Measurements from ENCODE around the gene CDK19.
"Not testable (repeated sequence)": the region's sequence is repeated elsewhere in the genome, so short reads cannot be mapped to it uniquely, and the experiment has no call there.

The CDK19 gene

DNA sequence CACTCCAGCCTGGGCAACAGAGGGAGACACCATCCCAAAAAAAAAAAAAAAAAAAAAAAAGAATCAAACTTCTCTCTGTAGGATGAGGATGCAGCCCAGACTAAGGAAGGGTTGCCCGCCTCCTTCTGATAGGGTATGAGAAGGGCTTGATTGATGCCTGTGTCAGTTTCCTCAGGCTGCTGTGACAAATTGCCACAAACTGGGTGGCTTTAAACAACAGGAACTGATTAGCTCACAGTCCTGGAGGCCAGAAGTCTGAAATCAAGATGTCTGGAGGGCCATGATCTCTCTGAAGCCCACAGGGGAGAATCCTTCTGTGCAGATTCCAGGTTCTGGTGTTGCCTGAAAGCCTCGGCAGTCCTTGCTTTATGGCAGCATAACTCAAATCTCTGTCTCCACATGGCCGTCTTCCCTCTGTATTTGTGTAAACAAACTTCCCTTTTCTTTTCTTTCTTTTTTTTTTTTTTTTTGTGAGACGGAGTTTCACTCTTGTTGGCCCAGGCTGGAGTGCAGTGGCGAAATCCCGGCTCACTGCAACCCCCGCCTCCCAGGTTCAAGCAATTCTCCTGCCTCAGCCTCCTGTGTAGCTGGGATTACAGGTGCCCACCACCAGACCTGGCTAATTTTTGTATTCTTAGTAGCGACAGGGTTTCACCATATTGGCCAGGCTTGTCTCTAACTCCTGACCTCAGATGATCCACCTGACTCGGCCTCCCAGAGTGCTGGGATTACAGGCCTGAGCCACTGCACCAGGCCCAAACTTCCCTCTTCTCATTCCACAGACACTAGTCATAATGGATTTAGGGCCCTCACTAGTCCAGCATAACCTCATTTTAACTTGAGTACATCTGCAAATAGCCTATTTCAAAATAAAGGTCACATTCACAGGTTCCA is 11.2 kb upstream of the CDK19 start:
- Mint-ChIP-seq H3K27ac (no peak overlapping the region), H3K36me3 (ENCODE audit: low read depth) (no peaks in the 10 kb centered on the region)

DNA sequence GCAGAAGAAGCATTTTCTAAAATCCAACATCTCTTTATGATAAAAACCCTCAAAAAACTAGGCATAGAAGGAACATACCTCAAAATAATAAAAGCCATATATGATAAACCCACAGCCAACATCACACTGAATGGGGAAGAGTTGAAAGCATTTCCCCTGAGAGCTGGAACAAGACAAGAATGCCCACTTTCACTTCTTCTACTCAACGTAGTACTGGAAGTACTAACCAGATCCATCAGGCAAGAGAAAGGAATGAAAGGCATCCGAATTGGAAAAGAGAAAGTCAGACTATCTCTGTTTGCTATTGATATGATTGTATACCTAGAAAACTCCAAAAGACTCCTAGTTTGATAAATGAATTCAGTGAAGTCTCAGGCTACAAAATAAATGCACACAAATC is 7.9 kb upstream of the CDK19 start:
- H3K27ac Mint-ChIP-seq: no peak overlapping the region

More for the DNA sequence above, 11.2 kb upstream of the CDK19 start:
- H3K27me3 Mint-ChIP-seq: peaks cover 8% of the 10 kb centered on the region
- DNase-seq: no peak
- no peaks in the 10 kb centered on the region for H3K9me3 Mint-ChIP-seq
- no peak overlapping the region for H3K4me3 Mint-ChIP-seq
- H3K4me1 Mint-ChIP-seq: no peaks in the 10 kb centered on the region
- no peak for ATAC-seq

DNA sequence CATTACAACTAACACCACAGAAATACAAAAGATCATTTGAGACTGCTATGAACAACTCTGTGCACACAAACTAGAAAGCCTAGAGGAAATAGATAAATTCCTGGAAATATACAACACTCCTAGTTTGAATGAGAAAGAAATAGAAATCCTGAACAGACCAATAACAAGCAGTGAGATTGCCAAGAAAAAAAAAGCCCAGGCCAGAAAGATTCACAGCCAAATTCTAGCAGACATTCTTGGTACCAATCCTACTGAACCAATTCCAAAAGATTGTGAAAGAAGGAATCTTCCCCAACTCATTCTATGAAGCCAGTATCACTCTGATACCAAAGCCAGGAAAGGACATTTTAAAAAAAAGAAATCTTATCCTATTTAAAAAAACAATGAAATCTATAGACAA is 7.0 kb upstream of the CDK19 start:
- no peak for ATAC-seq
- Mint-ChIP-seq H3K27me3 (peaks cover 8% of the 10 kb centered on the region), H3K4me1 (peaks cover 10% of the 10 kb centered on the region), H3K4me3 (no peak overlapping the region), H3K36me3 (ENCODE audit: low read depth) (no peaks in the 10 kb centered on the region), H3K9me3 (no peaks in the 10 kb centered on the region), H3K27ac (no peak overlapping the region)
- no peak for DNase-seq

More for the DNA sequence above, 7.9 kb upstream of the CDK19 start:
- DNase-seq: no peak
- Mint-ChIP-seq H3K27me3 (peaks cover 8% of the 10 kb centered on the region), H3K4me3 (no peak overlapping the region), H3K36me3 (ENCODE audit: low read depth) (no peaks in the 10 kb centered on the region), H3K9me3 (no peaks in the 10 kb centered on the region), H3K4me1 (peaks cover 10% of the 10 kb centered on the region)
- ATAC-seq: no peak

DNA sequence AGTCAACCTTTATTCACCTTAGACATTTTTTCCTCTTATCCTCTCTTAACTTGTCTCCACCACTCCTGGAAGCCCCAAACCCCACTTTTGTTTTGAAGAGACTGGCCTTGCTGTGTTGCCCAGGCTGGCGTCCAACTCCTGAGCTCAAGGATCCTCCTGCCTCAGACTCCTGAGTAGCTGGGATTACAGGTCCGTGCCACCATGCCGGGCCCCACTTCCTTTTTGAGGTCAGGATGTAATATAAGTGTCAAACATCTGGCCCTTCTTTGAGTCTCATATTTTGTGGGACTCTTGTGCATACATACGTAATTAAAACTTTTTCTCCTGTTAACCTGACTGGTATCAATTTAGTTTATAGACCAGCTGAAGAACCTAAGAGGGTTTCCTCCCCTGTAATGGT is 1.4 kb upstream of the CDK19 start:
- DNase-seq: peak; percentile 12
- no peaks in the 10 kb centered on the region for H3K36me3 Mint-ChIP-seq (ENCODE audit: low read depth)

DNA sequence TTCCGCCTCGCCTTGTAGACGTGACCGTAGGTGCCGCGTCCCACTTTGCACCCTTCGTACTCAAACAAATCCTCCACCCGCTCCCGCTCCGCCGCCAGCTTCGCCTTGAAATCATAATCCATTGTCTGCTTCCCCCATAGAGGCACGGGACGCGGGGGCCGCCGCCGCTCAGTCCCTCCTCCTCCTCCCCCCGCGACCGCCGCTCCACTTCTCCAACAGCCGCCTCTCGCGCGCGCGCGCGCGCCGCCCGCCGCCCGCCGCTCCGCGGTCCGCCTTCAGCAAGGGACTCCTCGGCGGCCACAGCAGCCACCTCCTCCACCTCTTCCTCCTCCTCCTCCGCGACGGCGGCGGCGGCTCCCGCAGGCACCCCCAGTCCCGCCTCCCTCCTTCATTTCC is 256 bp downstream of the CDK19 start:
- H3K9me3 Mint-ChIP-seq: no peaks in the 10 kb centered on the region
- H3K27ac Mint-ChIP-seq: peak overlapping the region; percentile 98
- H3K36me3 Mint-ChIP-seq (ENCODE audit: low read depth): no peaks in the 10 kb centered on the region
- ATAC-seq (peak; percentile 7), DNase-seq (no peak)
- H3K4me1 Mint-ChIP-seq: peaks cover 43% of the 10 kb centered on the region
- H3K27me3 Mint-ChIP-seq: peaks cover 2% of the 10 kb centered on the region
- peak overlapping the region; percentile 98 for H3K4me3 Mint-ChIP-seq

More for the DNA sequence above, 1.4 kb upstream of the CDK19 start:
- H3K4me3 Mint-ChIP-seq: peak overlapping the region; percentile 98
- H3K27me3 Mint-ChIP-seq: peaks cover 3% of the 10 kb centered on the region
- ATAC-seq: no peak
- no peaks in the 10 kb centered on the region for H3K9me3 Mint-ChIP-seq
- H3K4me1 Mint-ChIP-seq: peaks cover 40% of the 10 kb centered on the region
- H3K27ac Mint-ChIP-seq: peak overlapping the region; percentile 98

DNA sequence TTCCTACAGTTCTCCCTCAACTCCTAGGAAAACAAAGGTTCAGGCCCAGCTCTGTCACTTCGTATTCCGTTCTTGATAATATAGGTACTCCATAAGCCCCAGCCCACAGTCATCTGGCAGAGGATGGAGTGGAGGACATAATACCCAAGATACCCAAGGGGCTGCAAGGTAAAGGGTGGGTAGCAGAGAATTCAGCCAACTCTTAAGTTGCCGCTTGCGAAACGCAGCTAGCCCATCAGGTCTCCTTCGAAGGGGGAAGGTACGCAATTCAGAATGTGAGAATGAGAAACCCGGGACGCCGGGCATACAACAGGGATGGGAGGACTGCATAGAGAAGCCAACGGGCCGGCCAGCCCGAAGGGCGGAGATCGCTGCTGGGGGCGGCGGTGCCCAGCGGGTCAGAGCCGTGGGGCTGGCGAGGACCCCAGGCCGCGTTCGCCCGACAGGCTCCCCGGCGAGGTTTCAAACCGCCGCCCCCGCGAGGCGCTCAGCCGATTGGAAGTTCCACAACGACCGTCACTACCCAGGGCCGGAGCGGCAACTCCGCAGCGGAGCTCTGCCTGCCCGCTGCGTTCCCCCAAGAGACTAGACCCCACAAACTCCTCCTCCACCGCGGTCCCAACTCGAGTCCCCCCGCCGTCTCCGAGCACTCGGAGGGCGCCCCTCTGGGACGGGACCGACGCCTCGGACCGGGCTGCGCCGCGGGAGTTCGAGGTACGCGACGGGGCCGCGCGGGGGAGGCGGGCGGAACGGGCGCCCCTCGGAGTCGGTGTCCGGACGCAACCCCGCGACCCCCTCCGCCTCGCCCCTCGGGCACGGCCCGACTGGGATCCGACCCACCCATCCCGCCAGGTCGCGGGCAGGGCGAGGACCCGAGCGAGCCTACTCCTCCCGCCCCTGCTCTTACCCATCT is 911 bp downstream of the CDK19 start:
- Mint-ChIP-seq H3K4me1 (peaks cover 38% of the 10 kb centered on the region), H3K4me3 (peak overlapping the region; percentile 98), H3K27me3 (peaks cover 2% of the 10 kb centered on the region), H3K36me3 (ENCODE audit: low read depth) (no peaks in the 10 kb centered on the region), H3K9me3 (no peaks in the 10 kb centered on the region), H3K27ac (peak overlapping the region; percentile 98)
- ATAC-seq (peak; percentile 7), DNase-seq (peak; percentile 76)

DNA sequence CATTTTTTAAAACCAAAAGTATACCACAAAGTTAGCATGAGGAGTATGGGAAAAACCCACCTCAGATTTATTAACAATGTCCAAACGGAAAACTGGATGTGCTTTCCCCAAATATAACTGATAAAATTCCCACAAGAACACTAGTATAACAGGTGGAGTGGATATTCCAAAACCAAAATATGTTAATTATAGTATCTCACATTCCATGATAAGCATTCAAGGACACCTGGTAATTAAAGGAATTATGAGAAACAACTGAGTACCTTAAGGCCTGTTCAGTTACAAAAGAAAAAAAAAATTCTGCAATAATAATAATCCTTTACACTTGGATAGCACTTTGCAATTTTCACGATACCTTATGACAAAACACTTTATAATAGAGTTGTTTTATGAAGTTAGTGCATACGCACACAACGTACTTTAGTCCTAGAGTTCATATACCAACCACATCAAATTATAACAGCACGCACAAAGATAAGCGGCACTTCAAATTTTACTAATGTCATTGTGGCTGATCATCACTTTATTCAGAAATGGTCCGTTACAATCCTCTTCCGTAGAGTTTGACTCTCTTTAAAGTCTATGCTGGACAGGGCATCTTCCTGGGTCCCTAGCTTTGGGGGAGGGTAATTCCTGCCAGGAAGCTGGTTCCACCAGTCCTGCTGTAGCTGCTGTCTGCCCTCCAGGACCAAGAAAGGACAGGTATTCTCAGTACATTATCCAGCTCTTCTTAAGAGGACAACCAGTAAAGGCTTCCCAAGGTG is 1.7 kb downstream of the CDK19 start:
- DNase-seq (no peak), ATAC-seq (no peak)
- Mint-ChIP-seq H3K4me3 (peak overlapping the region; percentile 98), H3K36me3 (ENCODE audit: low read depth) (no peaks in the 10 kb centered on the region), H3K9me3 (no peaks in the 10 kb centered on the region), H3K27ac (no peak overlapping the region), H3K27me3 (peaks cover 2% of the 10 kb centered on the region), H3K4me1 (peaks cover 37% of the 10 kb centered on the region)

DNA sequence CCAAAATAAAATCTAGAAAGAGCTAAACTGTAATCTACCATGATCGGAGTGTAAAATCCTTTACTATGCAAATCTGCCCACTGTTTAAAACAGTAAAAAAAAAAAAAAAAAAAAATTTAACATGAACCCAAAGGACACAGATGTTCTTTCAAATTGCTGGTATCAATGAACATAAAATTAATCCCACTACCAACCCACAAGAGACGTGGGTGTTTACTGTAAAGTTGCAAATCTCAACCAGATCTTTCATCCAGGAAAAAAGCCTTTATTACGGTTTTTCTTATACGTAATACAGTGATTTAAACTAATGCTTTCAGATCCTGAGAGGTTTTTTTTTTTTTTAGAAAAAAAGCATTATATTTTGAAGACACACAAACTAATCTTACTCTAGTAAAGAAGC is 2.5 kb downstream of the CDK19 start:
- ATAC-seq (no peak), DNase-seq (no peak)
- peaks cover 42% of the 10 kb centered on the region for H3K4me1 Mint-ChIP-seq
- H3K27me3 Mint-ChIP-seq: peaks cover 2% of the 10 kb centered on the region
- H3K9me3 Mint-ChIP-seq: no peaks in the 10 kb centered on the region
- H3K36me3 Mint-ChIP-seq (ENCODE audit: low read depth): no peaks in the 10 kb centered on the region
- no peak overlapping the region for H3K4me3 Mint-ChIP-seq
- no peak overlapping the region for H3K27ac Mint-ChIP-seq

DNA sequence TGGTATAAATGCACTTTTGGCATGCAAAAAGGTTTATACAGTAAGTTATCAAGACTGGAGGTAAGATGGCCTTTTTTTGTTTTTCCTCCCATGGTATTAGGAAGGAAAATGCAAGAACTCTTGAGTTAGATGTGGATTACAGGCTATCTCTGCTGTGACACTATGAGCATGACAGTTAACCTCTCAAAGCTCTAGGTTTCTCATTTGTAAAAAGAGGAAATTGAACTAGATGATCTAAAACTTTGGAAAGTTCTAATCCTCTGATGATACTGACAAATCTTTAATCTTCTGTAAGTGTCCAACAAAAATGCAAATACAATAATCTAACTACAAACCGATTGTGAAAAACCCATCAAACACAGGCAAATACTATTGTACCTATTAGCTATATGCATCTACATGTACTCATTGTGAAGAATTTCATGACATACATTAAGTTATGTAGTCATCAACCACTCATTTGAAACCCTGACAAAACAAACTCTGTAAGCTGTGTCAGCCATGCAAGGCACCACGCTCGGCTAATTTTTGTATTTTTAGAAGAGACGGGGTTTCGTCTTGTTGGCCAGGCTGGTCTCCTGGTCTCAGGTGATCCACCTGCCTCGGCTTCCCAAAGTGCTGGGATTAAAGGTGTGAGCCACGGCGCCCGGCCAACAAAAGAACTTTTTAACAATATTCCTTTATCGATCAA is 4.2 kb downstream of the CDK19 start:
- H3K27me3 Mint-ChIP-seq: peaks cover 2% of the 10 kb centered on the region
- ATAC-seq (no peak), DNase-seq (no peak)
- H3K36me3 Mint-ChIP-seq (ENCODE audit: low read depth): no peaks in the 10 kb centered on the region
- H3K4me3 Mint-ChIP-seq: no peak overlapping the region
- peak overlapping the region; percentile 31 for H3K27ac Mint-ChIP-seq
- peaks cover 34% of the 10 kb centered on the region for H3K4me1 Mint-ChIP-seq
- no peaks in the 10 kb centered on the region for H3K9me3 Mint-ChIP-seq

DNA sequence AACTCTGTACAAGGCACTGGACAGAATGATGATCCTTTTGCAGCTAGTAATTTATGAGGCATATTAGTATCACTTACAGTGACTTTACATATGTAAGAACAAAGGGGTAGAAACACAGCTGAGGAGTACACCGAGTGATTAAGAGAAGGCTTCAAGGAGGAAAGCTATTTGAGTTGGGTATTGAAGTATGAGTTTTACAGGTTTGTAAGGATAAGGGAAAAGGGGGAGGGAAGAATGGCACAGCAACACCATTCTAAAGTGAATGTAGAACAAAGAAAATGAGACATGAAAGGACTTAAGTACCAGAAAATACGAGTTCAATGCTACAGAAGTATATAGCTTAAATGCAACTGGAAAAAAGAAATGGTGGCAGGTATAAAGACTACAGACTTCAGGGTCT is 5.5 kb downstream of the CDK19 start:
- ATAC-seq (no peak), DNase-seq (no peak)
- Mint-ChIP-seq H3K4me1 (peaks cover 26% of the 10 kb centered on the region), H3K4me3 (no peak overlapping the region), H3K27ac (no peak overlapping the region), H3K27me3 (no peaks in the 10 kb centered on the region), H3K9me3 (no peaks in the 10 kb centered on the region), H3K36me3 (ENCODE audit: low read depth) (peaks cover 1% of the 10 kb centered on the region)

DNA sequence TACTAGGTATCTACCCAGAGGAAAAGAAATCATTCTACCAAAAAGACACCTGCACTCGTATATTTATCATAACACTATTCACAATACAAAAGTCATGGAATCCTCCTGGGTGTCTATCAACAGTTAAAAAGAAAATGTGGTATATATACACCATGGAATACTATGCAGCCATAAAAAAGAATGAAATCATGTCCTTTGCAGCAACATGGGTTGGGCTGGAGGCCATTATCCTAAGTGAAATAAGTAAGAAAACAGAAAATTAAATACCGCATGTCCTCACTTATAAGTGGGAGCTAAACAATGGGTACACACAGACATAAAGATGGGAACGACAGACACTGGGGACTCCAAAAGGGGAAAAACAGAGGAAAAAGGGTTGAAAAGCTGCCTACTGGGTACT is 13.1 kb downstream of the CDK19 start:
- DNase-seq; ATAC-seq; H3K9me3 Mint-ChIP-seq; H3K4me3 Mint-ChIP-seq; H3K27me3 Mint-ChIP-seq; H3K36me3 Mint-ChIP-seq (ENCODE audit: low read depth); H3K27ac Mint-ChIP-seq: not testable (repeated sequence)
- H3K4me1 Mint-ChIP-seq: peaks cover 20% of the 10 kb centered on the region

DNA sequence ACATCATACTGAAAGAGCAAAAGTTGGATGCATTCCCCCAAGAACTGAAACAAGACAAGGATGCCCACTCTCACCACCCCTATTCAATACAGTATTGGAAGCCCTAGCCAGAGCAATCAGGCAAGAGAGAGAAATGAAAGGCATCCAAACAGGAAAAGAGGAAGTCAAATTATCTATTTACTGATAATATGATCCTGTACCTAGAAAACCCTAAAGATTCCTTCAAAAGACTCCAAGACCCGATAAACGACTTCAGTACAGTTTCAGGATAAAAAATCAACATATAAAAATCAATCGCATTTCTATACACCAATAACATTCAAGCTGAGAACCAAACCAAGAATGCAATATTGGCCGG is 14.5 kb downstream of the CDK19 start:
- no peaks in the 10 kb centered on the region for H3K27me3 Mint-ChIP-seq

DNA sequence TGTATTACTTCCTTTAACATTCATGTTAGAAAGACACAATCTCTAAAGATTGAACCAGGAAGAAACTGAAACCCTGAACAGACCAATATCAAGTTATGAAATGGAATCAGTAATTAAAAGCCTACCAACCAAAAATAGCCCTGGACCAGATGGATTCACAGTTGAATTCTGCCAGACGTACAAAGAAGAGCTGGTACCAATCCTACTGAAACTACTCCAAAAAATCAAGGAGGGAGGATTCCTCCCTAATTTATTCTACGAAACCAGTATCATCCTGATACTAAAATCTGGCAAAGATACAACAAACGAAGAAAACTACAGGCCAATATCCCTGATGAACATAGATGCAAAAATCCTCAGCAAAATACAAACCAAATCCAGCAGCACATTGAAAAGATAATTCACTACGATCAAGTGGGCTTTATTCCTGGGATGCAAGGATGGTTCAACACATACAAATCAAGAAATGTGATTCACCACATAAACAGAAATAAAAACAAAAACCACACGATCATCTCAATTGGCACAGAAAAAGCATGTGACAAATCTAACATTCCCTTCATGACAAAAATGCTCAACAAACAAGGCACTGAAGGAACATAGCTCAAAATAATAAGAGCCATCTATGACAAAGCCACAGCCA is 15.0 kb downstream of the CDK19 start:
- no peak for DNase-seq
- Mint-ChIP-seq H3K4me1 (peaks cover 16% of the 10 kb centered on the region), H3K27ac (no peak overlapping the region), H3K9me3 (peaks cover 8% of the 10 kb centered on the region), H3K4me3 (no peak overlapping the region), H3K27me3 (no peaks in the 10 kb centered on the region), H3K36me3 (ENCODE audit: low read depth) (peaks cover 6% of the 10 kb centered on the region)
- ATAC-seq: no peak

More for the DNA sequence above, 14.5 kb downstream of the CDK19 start:
- DNase-seq (no peak), ATAC-seq (no peak)
- H3K9me3 Mint-ChIP-seq: peaks cover 8% of the 10 kb centered on the region
- H3K27ac Mint-ChIP-seq: no peak overlapping the region
- peaks cover 6% of the 10 kb centered on the region for H3K36me3 Mint-ChIP-seq (ENCODE audit: low read depth)
- no peak overlapping the region for H3K4me3 Mint-ChIP-seq
- peaks cover 16% of the 10 kb centered on the region for H3K4me1 Mint-ChIP-seq

All from activated naive CD8-positive, alpha-beta T cell treated with anti-CD3 and anti-CD28 coated beads, Interleukin-2, amount 50 U/mL, for 24 hours (primary cell).